PC-9 (cell line): ENCODE results near the gene IP6K2. TPM values are rescaled to one million over a fixed set of nuclear protein-coding genes. Genes with fewer than 3 reads are reported as not detected.

Source experiments
- BruUV-seq: library from RNA; stranded (reverse); fragments of 400-500 nt; replicated peaks from 2 replicates; lab custom pipeline; 2021; lab: Mats Ljungman, UMichigan
- CTCF ChIA-PET: fragments of 300-600 bp; sonication (Branson Sonifier 250); formaldehyde crosslinking; loops from one replicate; lab custom pipeline; 2022; ENCODE audit warnings: antibody characterized with exemption; lab: Charles Lee
- POLR2A ChIA-PET: fragments of 300-600 bp; sonication (Branson Sonifier 250); formaldehyde crosslinking; loops from one replicate; lab custom pipeline; 2022; ENCODE audit warnings: antibody characterized with exemption; ENCODE audit not compliant: unreplicated experiment; lab: Charles Lee
- DNase-seq, 2 experiments: peaks; one replicate each; pipeline versions ENCODE4 v3.0.0 to v3.0.0-alpha.2; 2015 to 2022; ENCODE audit warnings: mixed read lengths in 1 of 2
- H2AFZ ChIP-seq: fragments of 200-600 bp; sonication (generic); 2 replicates; pipeline ENCODE4 v1.8.1; 2017; ENCODE audit warnings: antibody characterized with exemption
- H3F3A ChIP-seq: fragments of 200-600 bp; sonication (generic); 2 replicates; pipeline ENCODE4 v1.8.1; 2017; ENCODE audit warnings: antibody characterized with exemption, mild to moderate bottlenecking, low read depth; ENCODE audit not compliant: insufficient read depth
- H3K27ac ChIP-seq: fragments of 200-600 bp; sonication (generic); 2 replicates; pipeline ENCODE4 v1.6.1; 2016; ENCODE audit warnings: mixed run types
- H3K27me3 ChIP-seq: fragments of 200-600 bp; sonication (generic); 2 replicates; pipeline ENCODE4 v1.6.1; 2016; ENCODE audit warnings: low read depth, mixed run types; ENCODE audit not compliant: insufficient read depth
- H3K36me3 ChIP-seq: fragments of 200-600 bp; sonication (generic); 2 replicates; pipeline ENCODE4 v1.6.1; 2016; ENCODE audit warnings: low read depth, mixed run types
- H3K4me1 ChIP-seq: fragments of 200-600 bp; sonication (generic); replicated peaks from 2 replicates; pipeline ENCODE4 v1.6.1; 2016; ENCODE audit warnings: mixed run types; ENCODE audit not compliant: insufficient read depth
- H3K4me2 ChIP-seq: fragments of 200-600 bp; sonication (generic); 2 replicates; pipeline ENCODE4 v1.6.1; 2017; ENCODE audit warnings: mixed run types
- H3K4me3 ChIP-seq: fragments of 200-600 bp; sonication (generic); 2 replicates; pipeline ENCODE4 v1.6.1; 2016; ENCODE audit warnings: mixed run types
- H3K79me2 ChIP-seq: fragments of 200-600 bp; sonication (generic); 2 replicates; pipeline ENCODE4 v1.6.1; 2017; ENCODE audit warnings: low read depth, mixed run types
- H3K9me2 ChIP-seq: fragments of 200-600 bp; sonication (generic); 2 replicates; pipeline ENCODE4 v1.8.1; 2017; ENCODE audit warnings: mild to moderate bottlenecking; ENCODE audit not compliant: insufficient read depth
- H3K9me3 ChIP-seq: fragments of 200-600 bp; sonication (generic); 2 replicates; pipeline ENCODE4 v1.8.1; 2016; ENCODE audit warnings: low read depth; ENCODE audit not compliant: insufficient read depth
- H4K20me1 ChIP-seq: fragments of 200-600 bp; sonication (generic); 2 replicates; pipeline ENCODE4 v1.8.1; 2017; ENCODE audit not compliant: insufficient read depth
- CTCF ChIP-seq: fragments of 200-600 bp; sonication (generic); conservative IDR thresholded peaks from 2 replicates; pipeline ENCODE4 v1.6.1; 2017; ENCODE audit warnings: mixed run types, antibody characterized with exemption, mild to moderate bottlenecking, moderate library complexity
- EZH2 ChIP-seq: fragments of 200-600 bp; sonication (generic); IDR thresholded peaks from 2 replicates; pipeline ENCODE4 v1.8.0; 2017; ENCODE audit warnings: antibody characterized with exemption, low read depth
- intact Hi-C: fragments of 100-400 bp; cut with micrococcal nuclease; formaldehyde crosslinking; loops from one replicate; pipeline ENCODE4 v1.10.0; 2022; ENCODE audit not compliant: unreplicated experiment
- total RNA-seq: library from RNA; stranded (reverse); gene quantifications from 2 replicates; pipeline ENCODE4 v1.2.3, GENCODE V29; 2021

Gene IP6K2
- total RNA-seq, 1 experiment from 2014 or later = 123 TPM

- Histone ChIP-seq H3K4me2 (no peak overlapping the region), H3K27me3 (no peaks in the 10 kb centered on the region), H3K4me3 (no peak overlapping the region), H2AFZ (no peak overlapping the region), H3K9me3 (no peaks in the 10 kb centered on the region), H3F3A (no peaks in the 10 kb centered on the region), H3K36me3 (no peaks in the 10 kb centered on the region), H3K4me1 (no peaks in the 10 kb centered on the region), H3K79me2 (no peaks in the 10 kb centered on the region), H3K9me2 (no peaks in the 10 kb centered on the region), H4K20me1 (no peaks in the 10 kb centered on the region), H3K27ac (no peak overlapping the region)
- POLR2A ChIA-PET = no interaction called here
- no peak for TF ChIP-seq EZH2
- no peak for TF ChIP-seq CTCF
- BruUV-seq = no TSS peak
- intact Hi-C loops = no loop called here
- no peak for DNase-seq
- CTCF ChIA-PET = no interaction called here
These were observed 66.3 kb downstream of the IP6K2 start for GRCh38 chr3:48650723-48651122.

- no peak overlapping the region for H2AFZ ChIP-seq
- H3K4me2 ChIP-seq = no peak overlapping the region
- H3F3A ChIP-seq = no peaks in the 10 kb centered on the region
- TF ChIP-seq EZH2 (no peak), CTCF (no peak)
- CTCF ChIA-PET = no interaction called here
- POLR2A ChIA-PET = no interaction called here
- H3K27ac ChIP-seq = no peak overlapping the region
- no peaks in the 10 kb centered on the region for H3K27me3 ChIP-seq
- DNase-seq = no peak
- no peaks in the 10 kb centered on the region for H3K79me2 ChIP-seq
- no TSS peak for BruUV-seq
- H3K4me3 ChIP-seq = no peak overlapping the region
- no peaks in the 10 kb centered on the region for H4K20me1 ChIP-seq
- H3K4me1 ChIP-seq = no peaks in the 10 kb centered on the region
- H3K36me3 ChIP-seq = no peaks in the 10 kb centered on the region
- H3K9me3 ChIP-seq = no peaks in the 10 kb centered on the region
- H3K9me2 ChIP-seq = no peaks in the 10 kb centered on the region
- intact Hi-C loops = no loop called here
These were observed 68.7 kb downstream of the IP6K2 start for GRCh38 chr3:48648188-48648850.

GRCh38 chr3:48647714-48648113 lies 69.3 kb downstream of the IP6K2 start:
- H3K4me1 ChIP-seq = no peaks in the 10 kb centered on the region
- no peak overlapping the region for H3K27ac ChIP-seq
- ChIA-PET POLR2A (no interaction called here), CTCF (no interaction called here)
- TF ChIP-seq CTCF (no peak), EZH2 (no peak)
- H3F3A ChIP-seq = no peaks in the 10 kb centered on the region
- no peak overlapping the region for H2AFZ ChIP-seq
- no peaks in the 10 kb centered on the region for H3K79me2 ChIP-seq
- no peaks in the 10 kb centered on the region for H4K20me1 ChIP-seq
- H3K4me2 ChIP-seq = no peak overlapping the region
- no peaks in the 10 kb centered on the region for H3K9me3 ChIP-seq
- no peak overlapping the region for H3K4me3 ChIP-seq
- H3K27me3 ChIP-seq = no peaks in the 10 kb centered on the region
- BruUV-seq = no TSS peak
- intact Hi-C loops = no loop called here
- DNase-seq = no peak
- no peaks in the 10 kb centered on the region for H3K9me2 ChIP-seq
- H3K36me3 ChIP-seq = no peaks in the 10 kb centered on the region
